WERI-Rb-1 (cell line): Measurements from ENCODE around the gene CFL2.

Experiments used
- DNase-seq: peaks from one replicate; pipeline ENCODE4 v3.0.0-alpha.2; 2020
- H3K27ac ChIP-seq: fragments of 250-450 bp; sonication (Bioruptor Pico); 2 replicates; pipeline ENCODE4 v1.5.1; 2020; ENCODE audit warnings: mild to moderate bottlenecking, moderate library complexity
- H3K27me3 ChIP-seq: fragments of 250-450 bp; sonication (Bioruptor Pico); 2 replicates; pipeline ENCODE4 v1.5.1; 2021; ENCODE audit warnings: mild to moderate bottlenecking, low read depth, moderate library complexity; ENCODE audit not compliant: insufficient read depth, severe bottlenecking
- H3K36me3 ChIP-seq: fragments of 250-450 bp; sonication (Bioruptor Pico); 2 replicates; pipeline ENCODE4 v1.5.1; 2020; ENCODE audit warnings: mild to moderate bottlenecking, moderate library complexity
- H3K4me3 ChIP-seq: 2 replicates; pipeline ENCODE4 v1.5.1; 2011; ENCODE audit warnings: low read depth, mild to moderate bottlenecking, control low read depth, low read length
- H3K9me3 ChIP-seq: fragments of 250-450 bp; sonication (Bioruptor Pico); 2 replicates; pipeline ENCODE4 v1.5.1; 2021; ENCODE audit warnings: mild to moderate bottlenecking, moderate library complexity; ENCODE audit not compliant: severe bottlenecking
- CTCF ChIP-seq: IDR thresholded peaks from 2 replicates; pipeline ENCODE4 v1.5.1; 2011; ENCODE audit warnings: low read depth, mild to moderate bottlenecking, control low read depth, inconsistent platforms, low read length

Gene CFL2

GRCh38 chr14:34713122-34713680 lies 1.2 kb downstream of the CFL2 start:
- Histone ChIP-seq H3K36me3 (peaks cover 7% of the 10 kb centered on the region), H3K4me3 (no peak overlapping the region; the same call in 1 of the 2 replicates), H3K9me3 (no peaks in the 10 kb centered on the region), H3K27me3 (peaks cover 19% of the 10 kb centered on the region), H3K27ac (no peak overlapping the region)
- DNase-seq: no peak
- no peak for TF ChIP-seq CTCF

- Histone ChIP-seq H3K9me3 (no peaks in the 10 kb centered on the region), H3K27ac (no peak overlapping the region), H3K27me3 (peaks cover 17% of the 10 kb centered on the region), H3K36me3 (peaks cover 7% of the 10 kb centered on the region), H3K4me3 (no peak overlapping the region)
- DNase-seq: no peak
- TF ChIP-seq CTCF: no peak
Measured at GRCh38 chr14:34711796-34712712, 2.3 kb downstream of the CFL2 start.

GRCh38 chr14:34711169-34711568 lies 3.2 kb downstream of the CFL2 start:
- H3K36me3 ChIP-seq: peaks cover 7% of the 10 kb centered on the region
- TF ChIP-seq CTCF: no peak
- H3K27ac ChIP-seq: no peak overlapping the region
- peaks cover 14% of the 10 kb centered on the region for H3K27me3 ChIP-seq
- H3K9me3 ChIP-seq: no peaks in the 10 kb centered on the region
- DNase-seq: no peak
- no peak overlapping the region for H3K4me3 ChIP-seq

- H3K27ac ChIP-seq: no peak overlapping the region
- peaks cover 7% of the 10 kb centered on the region for H3K36me3 ChIP-seq
- peaks cover 10% of the 10 kb centered on the region for H3K27me3 ChIP-seq
- no peaks in the 10 kb centered on the region for H3K9me3 ChIP-seq
- no peak for DNase-seq
- TF ChIP-seq CTCF: no peak
- H3K4me3 ChIP-seq: no peak overlapping the region
Measured at GRCh38 chr14:34710744-34711143, 3.6 kb downstream of the CFL2 start.

GRCh38 chr14:34710006-34710405 lies 4.4 kb downstream of the CFL2 start:
- Histone ChIP-seq H3K4me3 (no peak overlapping the region), H3K9me3 (no peaks in the 10 kb centered on the region), H3K36me3 (peaks cover 7% of the 10 kb centered on the region), H3K27ac (no peak overlapping the region), H3K27me3 (peaks cover 3% of the 10 kb centered on the region)
- DNase-seq: no peak
- TF ChIP-seq CTCF: no peak
